ENCODE data around the gene MINDY3.

The MINDY3 gene

GRCh38 chr10:15730341-15730740, 130.0 kb downstream of the MINDY3 start:
- no peak for ATAC-seq
- TF ChIP-seq ZNF565 (CRISPR knock-in tag; conservative IDR thresholded peaks at IDR 0.05; ENCODE audit: low read depth) (no peak), ZFP3 (CRISPR knock-in tag; IDR thresholded peaks at IDR 0.05) (no peak), BACH2 (CRISPR knock-in tag; IDR thresholded peaks at IDR 0.05; ENCODE audit: borderline replicate concordance) (no peak), ESRRG (CRISPR knock-in tag; IDR thresholded peaks at IDR 0.05) (no peak), TCF4 (CRISPR knock-in tag; IDR thresholded peaks at IDR 0.05; ENCODE audit: borderline replicate concordance) (no peak)
- TF ChIP-seq, protein P1, sequence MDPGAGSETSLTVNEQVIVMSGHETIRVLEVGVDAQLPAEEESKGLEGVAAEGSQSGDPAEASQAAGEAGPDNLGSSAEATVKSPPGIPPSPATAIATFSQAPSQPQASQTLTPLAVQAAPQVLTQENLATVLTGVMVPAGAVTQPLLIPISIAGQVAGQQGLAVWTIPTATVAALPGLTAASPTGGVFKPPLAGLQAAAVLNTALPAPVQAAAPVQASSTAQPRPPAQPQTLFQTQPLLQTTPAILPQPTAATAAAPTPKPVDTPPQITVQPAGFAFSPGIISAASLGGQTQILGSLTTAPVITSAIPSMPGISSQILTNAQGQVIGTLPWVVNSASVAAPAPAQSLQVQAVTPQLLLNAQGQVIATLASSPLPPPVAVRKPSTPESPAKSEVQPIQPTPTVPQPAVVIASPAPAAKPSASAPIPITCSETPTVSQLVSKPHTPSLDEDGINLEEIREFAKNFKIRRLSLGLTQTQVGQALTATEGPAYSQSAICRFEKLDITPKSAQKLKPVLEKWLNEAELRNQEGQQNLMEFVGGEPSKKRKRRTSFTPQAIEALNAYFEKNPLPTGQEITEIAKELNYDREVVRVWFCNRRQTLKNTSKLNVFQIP (CRISPR knock-in tag; IDR thresholded peaks at IDR 0.05; ENCODE audit: borderline replicate concordance, low read depth) = no peak

GRCh38 chr10:15729890-15730289, 130.4 kb downstream of the MINDY3 start:
- ATAC-seq = no peak
- no peak for TF ChIP-seq OSR1 (CRISPR knock-in tag; IDR thresholded peaks at IDR 0.05)
- TF ChIP-seq, protein P2, sequence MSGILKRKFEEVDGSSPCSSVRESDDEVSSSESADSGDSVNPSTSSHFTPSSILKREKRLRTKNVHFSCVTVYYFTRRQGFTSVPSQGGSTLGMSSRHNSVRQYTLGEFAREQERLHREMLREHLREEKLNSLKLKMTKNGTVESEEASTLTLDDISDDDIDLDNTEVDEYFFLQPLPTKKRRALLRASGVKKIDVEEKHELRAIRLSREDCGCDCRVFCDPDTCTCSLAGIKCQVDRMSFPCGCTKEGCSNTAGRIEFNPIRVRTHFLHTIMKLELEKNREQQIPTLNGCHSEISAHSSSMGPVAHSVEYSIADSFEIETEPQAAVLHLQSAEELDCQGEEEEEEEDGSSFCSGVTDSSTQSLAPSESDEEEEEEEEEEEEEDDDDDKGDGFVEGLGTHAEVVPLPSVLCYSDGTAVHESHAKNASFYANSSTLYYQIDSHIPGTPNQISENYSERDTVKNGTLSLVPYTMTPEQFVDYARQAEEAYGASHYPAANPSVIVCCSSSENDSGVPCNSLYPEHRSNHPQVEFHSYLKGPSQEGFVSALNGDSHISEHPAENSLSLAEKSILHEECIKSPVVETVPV (CRISPR knock-in tag; IDR thresholded peaks at IDR 0.05) = no peak
- TF ChIP-seq, protein P1 (CRISPR knock-in tag; IDR thresholded peaks at IDR 0.05; ENCODE audit: borderline replicate concordance, low read depth) = no peak
- TF ChIP-seq, protein P3, sequence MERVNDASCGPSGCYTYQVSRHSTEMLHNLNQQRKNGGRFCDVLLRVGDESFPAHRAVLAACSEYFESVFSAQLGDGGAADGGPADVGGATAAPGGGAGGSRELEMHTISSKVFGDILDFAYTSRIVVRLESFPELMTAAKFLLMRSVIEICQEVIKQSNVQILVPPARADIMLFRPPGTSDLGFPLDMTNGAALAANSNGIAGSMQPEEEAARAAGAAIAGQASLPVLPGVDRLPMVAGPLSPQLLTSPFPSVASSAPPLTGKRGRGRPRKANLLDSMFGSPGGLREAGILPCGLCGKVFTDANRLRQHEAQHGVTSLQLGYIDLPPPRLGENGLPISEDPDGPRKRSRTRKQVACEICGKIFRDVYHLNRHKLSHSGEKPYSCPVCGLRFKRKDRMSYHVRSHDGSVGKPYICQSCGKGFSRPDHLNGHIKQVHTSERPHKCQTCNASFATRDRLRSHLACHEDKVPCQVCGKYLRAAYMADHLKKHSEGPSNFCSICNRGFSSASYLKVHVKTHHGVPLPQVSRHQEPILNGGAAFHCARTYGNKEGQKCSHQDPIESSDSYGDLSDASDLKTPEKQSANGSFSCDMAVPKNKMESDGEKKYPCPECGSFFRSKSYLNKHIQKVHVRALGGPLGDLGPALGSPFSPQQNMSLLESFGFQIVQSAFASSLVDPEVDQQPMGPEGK (CRISPR knock-in tag; IDR thresholded peaks at IDR 0.05; ENCODE audit: borderline replicate concordance) = no peak
- no peak for TF ChIP-seq ISL1 (CRISPR knock-in tag; IDR thresholded peaks at IDR 0.05)
- no peak for TF ChIP-seq ZNF70 (CRISPR knock-in tag; IDR thresholded peaks at IDR 0.05)
- TF ChIP-seq TOX (CRISPR knock-in tag; IDR thresholded peaks at IDR 0.05; ENCODE audit: borderline replicate concordance) = no peak
- TF ChIP-seq ZNF565 (CRISPR knock-in tag; conservative IDR thresholded peaks at IDR 0.05; ENCODE audit: low read depth) = no peak
- TF ChIP-seq ZFP3 (CRISPR knock-in tag; IDR thresholded peaks at IDR 0.05) = no peak
- TF ChIP-seq BACH2 (CRISPR knock-in tag; IDR thresholded peaks at IDR 0.05; ENCODE audit: borderline replicate concordance) = no peak
- TF ChIP-seq GLIS3 (CRISPR knock-in tag; IDR thresholded peaks at IDR 0.05) = no peak
- no peak for TF ChIP-seq RARB (CRISPR knock-in tag; IDR thresholded peaks at IDR 0.05)
- TF ChIP-seq ZNF8 (CRISPR knock-in tag; IDR thresholded peaks at IDR 0.05) = no peak
- TF ChIP-seq ESRRG (CRISPR knock-in tag; IDR thresholded peaks at IDR 0.05) = no peak
- no peak for TF ChIP-seq ZC3H10 (CRISPR knock-in tag; IDR thresholded peaks at IDR 0.05)
- no peak for TF ChIP-seq TCF4 (CRISPR knock-in tag; IDR thresholded peaks at IDR 0.05; ENCODE audit: borderline replicate concordance)
- TF ChIP-seq ARNTL (CRISPR knock-in tag; IDR thresholded peaks at IDR 0.05; ENCODE audit: borderline replicate concordance, low read depth) = no peak
- TF ChIP-seq CREB5 (CRISPR knock-in tag; IDR thresholded peaks at IDR 0.05; ENCODE audit: low read depth) = no peak
- no peak for TF ChIP-seq ZFP30 (CRISPR knock-in tag; IDR thresholded peaks at IDR 0.05)
- TF ChIP-seq, protein P4, sequence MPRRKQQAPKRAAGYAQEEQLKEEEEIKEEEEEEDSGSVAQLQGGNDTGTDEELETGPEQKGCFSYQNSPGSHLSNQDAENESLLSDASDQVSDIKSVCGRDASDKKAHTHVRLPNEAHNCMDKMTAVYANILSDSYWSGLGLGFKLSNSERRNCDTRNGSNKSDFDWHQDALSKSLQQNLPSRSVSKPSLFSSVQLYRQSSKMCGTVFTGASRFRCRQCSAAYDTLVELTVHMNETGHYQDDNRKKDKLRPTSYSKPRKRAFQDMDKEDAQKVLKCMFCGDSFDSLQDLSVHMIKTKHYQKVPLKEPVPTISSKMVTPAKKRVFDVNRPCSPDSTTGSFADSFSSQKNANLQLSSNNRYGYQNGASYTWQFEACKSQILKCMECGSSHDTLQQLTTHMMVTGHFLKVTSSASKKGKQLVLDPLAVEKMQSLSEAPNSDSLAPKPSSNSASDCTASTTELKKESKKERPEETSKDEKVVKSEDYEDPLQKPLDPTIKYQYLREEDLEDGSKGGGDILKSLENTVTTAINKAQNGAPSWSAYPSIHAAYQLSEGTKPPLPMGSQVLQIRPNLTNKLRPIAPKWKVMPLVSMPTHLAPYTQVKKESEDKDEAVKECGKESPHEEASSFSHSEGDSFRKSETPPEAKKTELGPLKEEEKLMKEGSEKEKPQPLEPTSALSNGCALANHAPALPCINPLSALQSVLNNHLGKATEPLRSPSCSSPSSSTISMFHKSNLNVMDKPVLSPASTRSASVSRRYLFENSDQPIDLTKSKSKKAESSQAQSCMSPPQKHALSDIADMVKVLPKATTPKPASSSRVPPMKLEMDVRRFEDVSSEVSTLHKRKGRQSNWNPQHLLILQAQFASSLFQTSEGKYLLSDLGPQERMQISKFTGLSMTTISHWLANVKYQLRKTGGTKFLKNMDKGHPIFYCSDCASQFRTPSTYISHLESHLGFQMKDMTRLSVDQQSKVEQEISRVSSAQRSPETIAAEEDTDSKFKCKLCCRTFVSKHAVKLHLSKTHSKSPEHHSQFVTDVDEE (CRISPR knock-in tag; IDR thresholded peaks at IDR 0.05) = no peak

Measured in SK-N-SH treated with all-trans-retinoic acid at 6 μM for 48 hours (cell line).